Measurements from ENCODE around the gene OR7C1.
"Not testable (repeated sequence)": the region's sequence is repeated elsewhere in the genome, so short reads cannot be mapped to it uniquely, and the experiment has no call there.

OR7C1 gene

DNA sequence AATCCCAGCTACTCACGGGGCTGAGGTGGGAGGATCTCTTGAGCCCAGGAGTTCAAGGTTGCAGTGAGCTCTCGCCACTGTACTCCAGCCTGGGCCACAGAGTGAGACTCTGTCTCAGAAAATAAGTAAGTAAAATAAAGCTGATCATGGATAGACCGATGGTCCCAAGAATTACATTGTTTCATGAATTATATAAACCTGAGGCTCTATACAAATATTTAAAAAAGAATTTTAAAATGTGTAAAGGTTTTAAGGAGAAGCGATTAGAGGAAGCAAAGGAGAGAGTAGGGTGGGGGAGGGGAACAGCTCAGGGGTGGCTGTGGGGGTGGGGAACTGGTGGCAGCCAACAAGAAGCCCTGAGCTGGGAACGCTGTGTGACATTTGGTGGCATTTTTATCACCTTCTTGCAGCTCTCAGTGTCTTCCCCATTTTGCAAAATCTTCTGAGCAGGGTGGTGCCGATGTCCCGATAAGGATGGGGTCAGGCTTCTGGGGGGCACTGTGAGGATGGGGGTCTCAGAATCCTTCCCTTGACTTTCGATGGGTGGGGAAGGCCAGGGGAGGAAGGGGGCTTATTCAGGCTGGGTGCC, 51.5 kb downstream of the OR7C1 start:
- not testable (repeated sequence) for DNase-seq

DNA sequence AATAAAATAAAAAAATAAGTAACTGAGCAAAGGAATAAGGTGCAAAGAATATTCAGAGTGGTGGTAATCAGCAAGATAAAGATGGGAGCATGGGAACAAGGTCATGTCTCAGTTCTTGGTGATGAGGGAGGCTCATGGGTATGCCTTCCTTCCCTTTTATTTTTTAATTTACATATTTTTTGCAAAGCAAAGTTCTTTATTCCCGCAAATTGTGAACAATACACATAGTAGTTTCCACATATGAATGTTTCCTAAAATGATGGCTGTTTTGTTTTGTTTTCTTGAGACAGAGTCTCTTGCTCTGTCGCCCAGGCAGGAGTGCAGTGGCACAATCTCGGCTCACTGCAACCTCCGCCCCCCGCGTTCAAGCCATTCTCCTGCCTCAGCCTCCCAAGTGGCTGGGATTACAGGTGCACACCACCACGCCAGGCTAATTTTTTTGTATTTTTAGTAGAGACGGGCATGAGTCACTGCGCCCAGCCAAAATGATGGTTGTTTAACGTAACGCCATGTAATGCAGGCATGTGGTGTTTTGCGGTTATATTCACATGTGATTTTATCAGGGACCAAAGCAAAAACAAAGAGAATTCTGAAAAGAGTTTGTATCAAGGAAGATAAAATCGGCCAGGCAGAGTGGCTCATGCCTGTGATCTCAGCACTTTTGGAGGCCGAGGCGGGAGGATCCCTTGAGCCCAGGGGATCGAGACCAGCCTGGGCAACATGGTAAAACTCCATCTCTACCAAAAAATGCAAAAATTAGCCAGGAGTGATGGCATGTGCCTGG, 52.2 kb downstream of the OR7C1 start:
- DNase-seq, result no peak

DNA sequence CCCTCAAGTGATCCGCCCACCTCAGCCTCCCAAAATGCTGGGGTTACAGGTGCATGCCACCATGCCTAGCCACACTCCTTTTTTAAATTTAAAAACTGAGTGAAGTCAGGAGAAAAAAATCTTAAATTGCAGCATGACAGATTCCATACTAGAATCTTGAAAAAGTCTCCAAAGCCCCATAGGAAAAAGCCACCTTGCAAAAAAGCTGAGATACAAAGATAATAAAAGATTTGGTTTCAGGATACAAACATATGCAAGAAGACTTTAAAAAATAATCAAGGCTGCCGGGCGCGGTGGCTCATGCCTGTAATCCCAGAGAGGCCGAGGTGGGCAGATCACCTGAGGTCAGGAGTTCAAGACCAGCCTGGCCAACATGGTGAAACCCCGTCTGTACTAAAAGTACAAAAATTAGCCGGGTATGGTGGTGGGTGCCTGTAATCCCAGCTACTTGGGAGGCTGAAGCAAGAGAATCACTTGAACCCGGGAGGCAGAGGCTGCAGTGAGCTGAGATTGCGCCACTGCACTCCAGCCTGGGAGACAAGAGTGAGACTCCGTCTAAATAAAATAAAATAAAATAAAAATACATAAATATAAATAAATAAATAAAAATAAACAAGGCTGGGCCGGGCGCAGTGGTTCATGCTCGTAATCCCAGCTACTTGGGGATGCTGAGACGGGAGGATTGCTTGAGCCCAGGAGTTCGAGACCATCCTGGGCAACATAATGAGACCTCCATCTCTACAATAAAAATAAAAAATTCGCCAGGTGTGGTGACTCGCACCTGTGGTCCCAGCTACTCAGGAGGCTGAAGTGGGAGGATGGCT, 53.1 kb downstream of the OR7C1 start:
- not testable (repeated sequence) for DNase-seq

DNA sequence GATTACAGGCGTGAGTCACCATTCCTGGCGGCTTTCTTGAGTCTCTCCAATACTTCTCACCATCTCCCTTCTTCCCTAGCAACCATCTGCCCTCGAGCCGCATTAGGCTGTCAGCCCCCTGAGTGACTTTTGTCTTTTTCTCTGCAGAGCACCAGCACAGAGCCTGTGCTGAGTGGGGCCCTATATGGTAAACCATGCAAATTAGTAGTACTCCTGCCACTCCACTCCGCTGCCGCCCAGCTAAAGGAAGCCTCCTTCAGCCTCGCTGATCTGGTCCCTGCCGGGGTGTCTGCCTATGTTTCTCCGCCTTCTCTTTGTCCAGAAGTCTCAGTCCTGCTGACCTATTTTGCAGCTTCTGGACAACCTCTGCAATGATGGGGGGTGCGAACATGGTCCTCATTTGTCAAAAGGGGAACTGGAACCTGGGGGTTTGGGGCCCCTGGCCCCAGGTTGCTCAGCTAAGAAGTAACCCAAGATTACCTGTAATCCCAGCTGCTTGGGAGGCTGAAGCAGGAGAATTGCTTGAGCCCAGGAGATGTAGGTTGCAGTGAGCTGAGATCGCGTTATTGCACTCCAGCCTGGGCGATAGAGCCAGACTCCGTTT, 54.3 kb downstream of the OR7C1 start:
- DNase-seq, result peak; percentile 50

DNA sequence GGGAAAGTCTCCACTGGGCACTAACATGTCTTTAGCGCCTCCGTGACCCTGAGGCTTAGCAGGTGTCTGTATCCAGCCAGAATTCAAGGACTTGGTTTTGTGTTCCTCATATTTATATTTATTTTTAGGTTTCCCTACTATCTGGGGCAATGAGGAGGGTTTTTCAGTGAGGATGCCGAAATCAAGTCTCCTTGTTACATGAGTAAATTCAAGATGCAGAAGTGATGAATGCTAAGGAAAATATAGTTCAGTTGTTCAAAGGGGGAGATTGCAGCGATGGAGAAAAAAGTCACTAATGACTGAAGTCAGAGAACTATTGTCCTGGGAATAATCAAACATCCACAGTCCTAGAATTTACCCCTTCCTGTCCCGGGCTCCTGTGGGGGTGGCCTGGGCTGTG, 55.8 kb downstream of the OR7C1 start:
- DNase-seq, result no peak

DNA sequence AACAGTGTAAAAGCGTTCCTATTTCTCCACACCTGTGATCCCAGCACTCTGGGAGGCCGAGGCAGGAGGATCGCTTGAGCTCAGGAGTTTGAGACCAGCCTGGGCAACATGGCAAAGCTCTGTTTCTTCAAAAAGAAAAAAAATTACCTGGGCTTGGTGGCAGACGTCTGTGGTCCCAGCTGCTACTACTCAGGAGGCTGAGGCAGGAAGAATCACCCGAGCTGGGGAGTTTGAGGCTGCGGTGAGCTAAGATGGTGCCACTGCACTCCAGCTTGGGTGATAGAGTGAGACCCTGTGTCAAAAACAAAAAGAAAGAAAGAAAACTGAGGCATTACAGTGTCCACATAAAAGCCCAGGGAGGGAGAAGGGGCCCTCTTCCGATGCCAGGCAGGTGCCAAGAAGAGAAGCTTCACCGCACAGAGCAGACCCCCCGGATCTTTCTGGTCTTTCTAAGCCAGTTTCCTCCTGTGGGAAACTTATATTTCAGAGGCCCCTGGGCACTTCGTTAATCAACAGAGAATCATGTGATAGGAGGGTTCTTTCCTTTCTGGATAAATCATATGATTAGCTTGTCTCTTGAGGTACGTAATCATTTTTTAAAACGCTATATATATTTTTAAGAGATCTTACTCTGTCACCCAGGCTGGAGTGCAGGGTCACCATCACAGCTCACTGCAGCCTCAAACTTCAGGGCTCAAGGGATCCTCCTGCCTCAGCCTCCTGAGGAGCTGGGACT, 56.7 kb downstream of the OR7C1 start, which contains the start of gene ADGRE2:
ADGRE2 (minus strand) TSS at position 451 of the 736 bp plus-strand sequence. CDS start 1,804 bp downstream, outside the sequence.
- not testable (repeated sequence) for DNase-seq

DNA sequence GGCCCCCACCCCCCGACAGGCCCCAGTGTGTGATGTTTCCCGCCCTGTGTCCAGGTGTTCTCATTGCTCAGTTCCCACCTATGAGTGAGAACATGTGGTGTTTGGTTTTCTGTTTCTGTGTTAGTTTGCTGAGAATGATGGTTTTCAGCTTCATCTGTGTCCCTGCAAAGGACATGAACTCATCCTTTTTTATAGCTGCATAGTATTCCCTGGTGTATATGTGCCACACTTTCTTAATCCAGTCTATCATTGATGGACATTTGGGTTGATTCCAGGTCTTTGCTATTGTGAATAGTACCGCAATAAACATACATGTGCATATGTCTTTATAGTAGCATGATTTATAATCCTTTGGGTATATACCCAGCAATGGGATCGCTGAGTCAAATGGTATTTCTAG, 57.3 kb downstream of the OR7C1 start:
- not testable (repeated sequence) for DNase-seq

DNA sequence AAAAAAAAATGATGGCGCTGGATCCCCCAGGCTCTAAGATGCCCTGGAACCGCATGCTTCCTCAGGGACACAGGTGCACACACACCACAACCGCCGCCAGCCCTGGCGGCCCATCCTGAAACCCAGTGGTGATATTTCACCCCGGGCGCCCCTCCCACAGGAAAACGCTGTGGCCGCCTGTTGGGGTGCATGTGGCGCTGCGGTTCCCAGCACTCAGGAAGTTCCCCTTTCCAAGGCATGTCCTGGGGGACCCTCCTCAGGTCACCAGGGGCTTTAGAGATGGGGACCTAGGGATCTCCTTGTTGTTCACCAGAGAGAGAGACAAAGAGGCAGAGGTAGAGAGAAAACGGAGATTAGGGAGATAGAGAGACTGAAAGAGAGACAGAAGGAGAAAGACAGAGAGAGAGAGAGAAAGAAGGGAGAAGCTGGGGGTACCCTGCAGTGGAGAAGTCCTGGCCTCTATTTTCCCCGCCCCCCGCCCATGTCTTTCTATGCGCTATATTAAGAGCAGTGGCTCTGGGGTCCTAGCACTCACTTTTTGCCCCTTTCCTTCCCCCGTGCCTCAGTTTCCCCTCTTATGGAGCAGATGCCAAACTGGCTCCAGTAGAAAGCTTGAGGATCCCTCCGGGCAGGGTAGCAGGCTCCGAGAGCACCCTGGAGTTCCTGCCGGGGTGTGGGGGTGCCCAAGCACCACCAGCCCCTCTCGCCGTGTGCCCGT, 59.0 kb downstream of the OR7C1 start:
- DNase-seq, result peak; percentile 75

DNA sequence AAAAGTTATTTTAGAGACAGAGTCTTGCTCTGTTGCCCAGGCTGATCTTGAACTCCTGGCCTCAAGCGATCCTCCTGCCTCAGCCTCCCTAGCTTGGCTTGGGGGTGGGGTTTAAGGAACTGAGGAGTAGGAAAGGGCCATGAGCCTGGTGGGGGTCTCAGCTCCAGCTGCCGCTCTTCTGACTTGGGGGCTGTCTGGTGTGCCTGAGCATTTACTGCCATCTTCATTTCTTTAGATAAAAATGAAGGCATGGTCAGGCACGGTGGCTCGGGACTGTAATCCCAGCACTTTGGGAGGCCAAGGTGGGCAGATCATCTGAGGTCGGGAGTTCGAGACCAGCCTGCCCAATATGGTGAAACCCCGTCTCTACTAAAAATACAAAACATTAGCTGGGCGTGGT, 59.7 kb downstream of the OR7C1 start:
- not testable (repeated sequence) for DNase-seq

DNA sequence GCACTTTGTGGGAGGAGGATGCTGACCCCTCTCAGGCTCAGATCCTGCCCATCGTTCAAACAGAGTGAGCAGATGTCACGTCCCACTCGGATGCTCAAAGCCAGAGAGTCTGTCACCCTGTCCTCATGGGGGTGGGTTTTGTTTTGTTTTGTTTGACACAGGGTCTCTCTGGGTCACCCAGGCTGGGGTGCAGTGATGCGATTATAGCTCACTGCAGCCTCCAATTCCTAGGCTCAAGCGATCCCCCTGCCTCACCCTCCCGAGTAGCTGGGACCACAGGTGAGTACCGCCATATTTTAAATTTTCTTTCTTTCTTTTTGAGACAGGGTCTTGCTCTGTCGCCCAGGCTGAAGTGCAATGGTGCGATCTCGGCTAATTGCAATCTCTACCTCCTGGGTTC, 60.6 kb downstream of the OR7C1 start:
- no peak for DNase-seq

DNA sequence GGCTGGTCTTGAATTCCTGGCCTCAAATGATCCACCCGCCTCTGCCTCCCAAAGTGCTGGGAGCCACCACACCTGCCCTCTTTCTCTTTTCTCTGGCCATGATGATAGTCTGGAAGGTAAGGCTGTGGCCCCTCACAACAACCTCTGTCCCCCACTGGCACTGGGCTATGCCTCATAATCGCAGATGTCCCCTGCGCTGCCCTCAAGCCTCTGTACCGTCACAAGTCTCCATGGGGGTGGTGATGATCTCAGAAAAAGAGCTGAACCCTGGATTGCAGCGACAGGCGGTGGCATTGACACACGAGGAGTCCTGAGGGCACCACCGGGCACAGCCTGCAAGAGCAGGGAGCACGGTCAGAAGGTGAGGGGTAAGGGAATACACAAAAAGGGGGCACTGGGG, 61.3 kb downstream of the OR7C1 start:
- DNase-seq, result not testable (repeated sequence)

DNA sequence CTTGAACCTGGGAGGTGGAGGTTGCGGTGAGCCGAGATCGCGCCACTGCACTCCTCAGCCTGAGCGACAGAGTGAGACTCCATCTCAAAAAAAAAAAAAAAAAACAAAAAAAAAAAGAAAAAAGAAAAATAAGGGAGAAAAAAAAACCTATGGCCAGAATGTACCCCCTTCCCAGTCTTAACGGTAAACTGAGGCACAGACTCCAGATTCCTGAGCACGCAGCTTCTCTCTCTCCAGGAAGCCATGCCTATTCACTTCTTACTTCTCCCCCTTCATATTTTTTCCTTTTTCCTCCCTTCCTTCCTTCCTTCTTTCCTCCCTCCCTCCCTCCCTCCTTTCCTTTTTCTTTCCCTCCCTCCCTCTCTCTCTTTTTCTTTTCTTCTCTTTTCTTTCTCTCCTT, 62.0 kb downstream of the OR7C1 start:
- no peak for DNase-seq

DNA sequence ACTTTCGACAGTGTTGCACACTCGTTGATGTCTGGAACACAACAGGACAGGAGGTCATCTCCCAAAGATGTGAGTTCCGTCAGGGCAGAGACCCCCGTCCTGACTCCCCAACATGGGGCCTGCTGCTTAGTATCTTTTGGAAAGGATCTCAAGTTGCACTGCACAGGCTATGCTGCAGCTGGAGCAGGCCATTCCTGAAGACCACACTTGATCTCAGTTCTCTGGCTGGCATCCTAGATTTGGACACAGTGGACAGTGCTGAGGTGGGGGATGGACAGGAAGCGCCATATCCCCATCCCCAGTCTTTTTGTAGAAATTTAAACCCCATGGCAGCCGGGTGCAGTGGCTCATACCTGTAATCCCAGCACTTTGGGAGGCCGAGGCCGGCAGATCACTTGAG, 62.5 kb downstream of the OR7C1 start:
- DNase-seq, result no peak

DNA sequence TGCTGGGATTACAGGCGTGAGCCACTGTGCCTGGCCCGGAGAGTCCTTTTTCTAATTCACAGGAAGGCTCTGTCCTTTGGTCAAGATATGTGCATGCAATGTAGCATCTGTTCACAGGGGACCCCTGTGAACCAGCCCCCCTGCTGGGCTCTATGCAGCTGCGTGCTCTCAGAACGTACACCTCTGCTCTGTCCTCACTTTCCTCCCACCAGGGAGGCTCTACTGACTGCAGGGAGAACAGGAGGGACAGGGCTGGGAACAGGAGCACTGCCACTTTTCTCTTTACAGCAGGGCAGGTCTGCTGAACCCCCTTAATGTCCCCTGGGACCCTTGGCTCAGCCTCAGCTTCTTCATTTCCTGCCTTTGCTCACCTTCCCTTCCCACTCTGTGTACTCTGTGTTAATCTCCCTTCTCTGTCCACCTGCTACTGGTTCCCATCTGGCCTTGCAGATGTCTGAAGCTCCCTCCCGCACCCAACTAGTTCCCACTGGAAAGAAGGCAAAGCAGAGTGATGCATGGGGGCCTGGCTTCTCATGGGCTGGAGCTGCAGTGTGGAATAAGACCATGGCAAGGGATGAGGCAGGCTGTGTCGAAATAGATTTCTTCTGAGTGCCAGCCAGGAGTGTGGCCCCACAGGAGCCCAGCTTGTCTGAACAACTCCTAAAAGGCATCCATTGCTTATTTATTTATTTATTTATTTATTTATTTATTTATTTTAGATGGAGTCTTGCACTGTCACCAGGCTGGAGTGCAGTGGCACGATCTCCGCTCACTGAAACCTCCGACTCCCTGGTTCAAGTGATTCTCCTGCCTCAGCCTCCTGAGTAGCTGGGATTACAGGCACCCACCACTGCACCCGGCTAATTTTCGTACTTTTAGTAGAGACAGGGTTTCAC, 63.8 kb downstream of the OR7C1 start:
- DNase-seq, result no peak

DNA sequence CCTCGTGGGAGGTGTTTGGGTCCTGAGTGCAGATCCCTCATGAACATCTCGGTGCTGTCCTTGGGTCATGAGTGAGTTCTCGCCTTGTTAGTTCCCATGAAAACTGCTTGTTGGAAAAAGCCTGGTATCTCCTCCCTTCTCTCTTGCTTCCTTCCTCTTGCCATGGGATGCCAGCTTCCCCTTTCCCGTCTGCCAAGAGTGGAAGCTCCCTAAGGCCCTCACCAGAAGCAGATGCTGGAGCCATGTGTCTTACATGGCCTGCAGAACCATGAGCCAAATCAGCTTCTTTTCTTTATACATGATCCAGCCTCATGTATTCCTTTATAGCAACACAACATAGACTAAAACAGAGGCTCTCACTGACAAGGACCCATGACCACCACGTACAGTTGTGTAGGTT, 64.8 kb downstream of the OR7C1 start:
- DNase-seq, result no peak

DNA sequence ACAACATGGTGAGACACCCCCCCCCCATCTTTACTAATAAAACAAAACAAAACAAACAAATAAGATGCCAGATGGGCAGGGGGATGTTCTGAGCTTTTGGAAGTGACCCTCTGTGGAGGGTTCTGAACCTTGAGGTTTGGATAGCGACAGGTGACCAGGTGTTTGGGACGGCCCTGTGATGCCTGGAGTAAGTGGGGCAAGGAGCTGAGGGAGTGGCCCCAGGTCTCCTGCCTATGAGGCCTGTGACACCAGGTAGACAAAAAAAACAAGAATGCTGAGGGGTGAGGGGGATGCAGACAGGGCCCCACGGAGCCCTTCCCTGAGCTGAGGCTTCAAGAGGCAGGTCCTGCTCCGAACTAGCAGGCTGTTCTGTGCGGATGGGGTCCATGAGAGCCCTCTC, 65.8 kb downstream of the OR7C1 start:
- no peak for DNase-seq

DNA sequence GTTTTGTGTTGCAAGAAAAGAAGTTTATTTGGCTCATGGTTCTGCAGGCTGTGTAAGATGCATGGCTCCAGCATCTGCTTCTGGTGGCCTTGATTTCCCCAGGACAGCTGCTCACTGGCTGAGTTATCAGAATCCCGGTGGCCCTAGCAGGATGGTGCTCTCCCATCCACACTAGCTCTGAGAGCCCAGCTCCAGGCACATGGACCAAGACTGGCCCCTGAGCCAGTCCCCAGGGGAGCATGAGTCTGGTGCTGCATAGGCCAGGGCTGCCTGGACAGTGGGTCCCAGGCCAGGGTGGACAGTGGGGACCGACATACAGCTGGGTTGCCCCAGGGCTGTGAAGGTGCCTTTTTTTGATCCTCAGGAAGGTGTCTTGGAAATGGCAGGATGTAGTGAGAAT, 67.0 kb downstream of the OR7C1 start:
- DNase-seq, result no peak

DNA sequence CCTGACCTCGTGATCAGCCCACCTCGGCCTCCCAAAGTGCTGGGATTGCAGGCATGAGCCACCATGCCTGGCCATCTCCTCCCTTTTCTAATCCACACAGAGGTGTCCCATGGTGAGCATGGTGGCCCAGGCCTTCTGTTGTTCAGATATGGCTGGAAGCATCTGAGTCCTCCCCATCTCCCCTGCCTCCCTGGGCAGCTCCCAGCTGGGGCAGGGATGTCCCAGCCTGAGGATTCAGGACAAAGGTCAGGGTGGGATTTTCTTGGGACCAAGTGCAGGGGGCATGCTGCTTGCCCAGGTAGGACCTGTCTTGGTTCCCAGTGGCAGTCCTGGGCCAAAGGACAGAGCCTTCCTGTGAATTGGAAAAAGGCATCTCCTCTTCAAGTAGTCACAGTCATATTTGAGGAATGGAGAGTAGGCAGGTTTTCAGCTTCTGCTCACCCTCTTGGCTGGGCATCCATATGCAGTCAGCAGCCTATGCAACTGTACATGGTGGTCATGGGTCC, 67.5 kb downstream of the OR7C1 start:
- DNase-seq, result no peak

DNA sequence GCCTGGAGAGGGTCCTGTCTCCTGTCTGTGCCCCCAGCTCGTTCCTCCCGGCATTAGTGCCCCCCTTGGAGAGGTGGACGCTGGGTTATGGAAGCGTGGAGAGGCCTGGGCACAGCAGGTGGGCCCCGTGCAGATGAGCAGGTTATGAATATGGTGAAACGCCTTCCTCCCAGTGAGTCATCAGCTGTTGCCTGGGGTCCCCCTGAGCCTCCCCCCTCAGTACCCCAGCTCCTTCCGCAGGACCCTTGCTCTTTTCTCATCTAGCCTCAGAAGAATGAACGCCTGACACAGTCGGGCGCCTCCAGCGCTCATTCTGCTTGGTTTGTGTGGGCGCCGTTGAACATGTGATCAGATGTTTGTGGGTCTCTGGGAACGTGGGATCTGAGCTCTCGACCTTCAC, 69.1 kb downstream of the OR7C1 start:
- not testable (repeated sequence) for DNase-seq

DNA sequence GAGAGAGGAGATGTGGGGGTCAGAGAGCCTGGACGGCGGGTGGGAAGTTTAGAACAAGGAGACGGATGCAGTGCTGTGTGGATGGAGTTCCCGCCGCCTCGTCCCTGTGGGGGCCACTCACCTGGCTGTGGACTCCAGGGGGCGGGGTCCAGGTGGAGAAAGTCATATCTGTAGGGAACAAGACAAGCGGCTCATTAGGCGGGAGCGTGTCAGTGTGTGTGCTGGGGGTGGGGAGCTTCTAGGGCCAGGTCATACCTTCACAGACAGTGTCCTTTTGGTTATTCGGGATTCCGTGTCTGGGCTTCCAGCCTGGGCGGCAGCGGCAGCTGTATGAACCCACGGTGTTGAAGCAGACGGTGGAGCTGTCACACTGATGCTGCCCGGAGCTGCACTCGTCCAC, 69.6 kb downstream of the OR7C1 start:
- not testable (repeated sequence) for DNase-seq

DNA sequence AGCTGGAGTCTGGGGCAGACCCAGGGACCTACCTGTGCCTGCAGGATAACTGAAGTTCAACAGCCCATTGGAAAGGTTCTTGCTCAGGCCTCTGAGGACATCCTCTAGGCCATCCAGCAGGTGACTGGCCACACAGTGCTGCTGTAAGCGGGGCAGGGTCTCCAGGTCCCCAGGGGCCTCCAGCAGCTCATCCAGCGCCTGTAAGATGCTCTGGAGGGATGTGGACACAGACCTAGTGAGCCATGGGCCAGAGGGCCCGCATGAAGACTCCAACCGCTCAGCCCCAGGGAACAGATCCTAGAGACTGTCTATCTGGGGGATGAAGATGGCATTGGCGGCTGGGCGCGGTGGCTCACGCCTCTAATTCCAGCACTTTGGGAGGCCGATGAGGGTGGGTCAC, 70.6 kb downstream of the OR7C1 start:
- no peak for DNase-seq
